HepG2 (cell line): ENCODE measurements around the gene JADE2. TPM values are rescaled to one million over a fixed set of nuclear protein-coding genes. Genes with fewer than 3 reads are reported as not detected.

Experiments used
- ARID4A ChIP-seq: sonication (generic); formaldehyde crosslinking; IDR thresholded peaks from 2 replicates; pipeline ENCODE4 v1.5.0; 2020; ENCODE audit warnings: mild to moderate bottlenecking, missing genetic modification reagents, borderline replicate concordance
- ATF4 ChIP-seq, 2 experiments: fragments of 450-650 bp in 1 of 2; sonication (generic) in 1 of 2; formaldehyde crosslinking; IDR thresholded peaks; 2 replicates each; pipeline versions ENCODE4 v1.5.0 to v1.8.0; 2020 to 2022; ENCODE audit warnings: mild to moderate bottlenecking in 1 of 2, missing genetic modification reagents in 1 of 2
- DMTF1 ChIP-seq: sonication (generic); formaldehyde crosslinking; IDR thresholded peaks from 2 replicates; pipeline ENCODE4 v1.4.0; 2020; ENCODE audit warnings: mild to moderate bottlenecking, missing genetic modification reagents
- FOSL1 ChIP-seq: sonication (generic); formaldehyde crosslinking; IDR thresholded peaks from 2 replicates; pipeline ENCODE4 v1.9.0; 2021; ENCODE audit warnings: missing genetic modification reagents, borderline replicate concordance
- IKZF5 ChIP-seq: IDR thresholded peaks from 2 replicates; pipeline ENCODE4 v1.6.1; 2018; ENCODE audit warnings: missing genetic modification reagents, mild to moderate bottlenecking, missing compliant biosample characterization
- JARID2 ChIP-seq: sonication (generic); formaldehyde crosslinking; IDR thresholded peaks from 2 replicates; pipeline ENCODE4 v1.8.1; 2023; ENCODE audit warnings: missing genetic modification reagents, inconsistent platforms; ENCODE audit not compliant: insufficient replicate concordance
- KDM5A ChIP-seq: fragments of 200-600 bp; sonication (generic); IDR thresholded peaks from 2 replicates; pipeline ENCODE4 v1.7.0; 2018; ENCODE audit warnings: antibody characterized with exemption, mild to moderate bottlenecking, low read length, borderline replicate concordance
- NR2F2 ChIP-seq: IDR thresholded peaks from 2 replicates; pipeline ENCODE4 v1.6.1; 2012; ENCODE audit warnings: low read depth, inconsistent platforms, borderline replicate concordance
- PRDM4 ChIP-seq: sonication (generic); formaldehyde crosslinking; IDR thresholded peaks from 2 replicates; pipeline ENCODE4 v1.9.0; 2021; ENCODE audit warnings: missing genetic modification reagents, borderline replicate concordance
- RXRB ChIP-seq: IDR thresholded peaks from 2 replicates; pipeline ENCODE4 v1.6.1; 2016; ENCODE audit warnings: borderline replicate concordance, missing genetic modification reagents, missing compliant biosample characterization
- TFAP4 ChIP-seq: sonication (generic); IDR thresholded peaks from 2 replicates; pipeline ENCODE4 v1.6.1; 2016; ENCODE audit warnings: low read depth, borderline replicate concordance
- THAP11 ChIP-seq: IDR thresholded peaks from 2 replicates; pipeline ENCODE4 v1.6.1; 2016; ENCODE audit warnings: missing biosample characterization, missing genetic modification reagents
- ZNF136 ChIP-seq: sonication (generic); formaldehyde crosslinking; IDR thresholded peaks from 2 replicates; pipeline ENCODE4 v1.8.1; 2022; ENCODE audit warnings: low read depth, mild to moderate bottlenecking, moderate library complexity, missing genetic modification reagents
- ZSCAN29 ChIP-seq: sonication (generic); formaldehyde crosslinking; conservative IDR thresholded peaks from 2 replicates; pipeline ENCODE4 v1.4.0; 2020; ENCODE audit warnings: mild to moderate bottlenecking, missing genetic modification reagents
- ZSCAN30 ChIP-seq: sonication (generic); formaldehyde crosslinking; IDR thresholded peaks from 2 replicates; pipeline ENCODE4 v1.5.0; 2020; ENCODE audit warnings: mild to moderate bottlenecking, missing genetic modification reagents
- polyA plus RNA-seq, 8 experiments: library from polyadenylated mRNA; depleted of rRNA in 3 of 8; stranded (reverse) in 7 of 8; unstranded in 1 of 8; fragments of >200 nt; fragmentation: Illumina TruSeq in 4 of 8; extraction: Trizol in 4 of 8; gene quantifications; 2 replicates each; pipeline versions ENCODE4 v1.2.1 to v1.2.3, GENCODE V29; 2011 to 2016; ENCODE audit warnings: low read depth in 4 of 8, missing spikeins in 1 of 8, mixed read lengths in 1 of 8; ENCODE audit not compliant: insufficient read depth in 1 of 8
- total RNA-seq, 5 experiments: library from RNA; depleted of rRNA; stranded (reverse); fragments of >200 nt; fragmentation: Illumina TruSeq; extraction: Trizol; gene quantifications; 2 replicates each; pipeline ENCODE4 v1.2.3, GENCODE V29; 2016; ENCODE audit warnings: low read depth in 1 of 5

JADE2 gene
- total and polyA plus RNA-seq, 2 of the 13 experiments (the other 11 are each of a cell fraction or from before 2014, with no cell fraction given): 7.5 to 15.1 TPM

- TF ChIP-seq ZSCAN30 (CRISPR knock-in tag): no peak
- TF ChIP-seq ARID4A (CRISPR knock-in tag): no peak
- no peak for TF ChIP-seq ZNF136 (CRISPR knock-in tag)
- TF ChIP-seq FOSL1: no peak; the same call in 1 of the 2 replicates
- TF ChIP-seq PRDM4: no peak
- peak; percentile 31; the same call in 1 of the 2 replicates for TF ChIP-seq TFAP4
- TF ChIP-seq KDM5A: no peak
- TF ChIP-seq ATF4 (CRISPR knock-in tag; IDR thresholded peaks at IDR 0.05): no peak
- 0 out of 2 replicates have a peak, but pooled peaks have one; percentile 16 for TF ChIP-seq IKZF5
- no peak for TF ChIP-seq THAP11 (CRISPR knock-in tag)
- TF ChIP-seq RXRB (CRISPR knock-in tag): peak; percentile 64
- TF ChIP-seq NR2F2: no peak
- TF ChIP-seq ZSCAN29 (CRISPR knock-in tag): no peak
- TF ChIP-seq DMTF1: no peak
- TF ChIP-seq JARID2 (CRISPR knock-in tag): no peak
Observed at GRCh38 chr5:134594336-134594735, 68.9 kb downstream of the JADE2 start (continued).
